Measurements from ENCODE around the gene RELL2.

Gene RELL2

DNA sequence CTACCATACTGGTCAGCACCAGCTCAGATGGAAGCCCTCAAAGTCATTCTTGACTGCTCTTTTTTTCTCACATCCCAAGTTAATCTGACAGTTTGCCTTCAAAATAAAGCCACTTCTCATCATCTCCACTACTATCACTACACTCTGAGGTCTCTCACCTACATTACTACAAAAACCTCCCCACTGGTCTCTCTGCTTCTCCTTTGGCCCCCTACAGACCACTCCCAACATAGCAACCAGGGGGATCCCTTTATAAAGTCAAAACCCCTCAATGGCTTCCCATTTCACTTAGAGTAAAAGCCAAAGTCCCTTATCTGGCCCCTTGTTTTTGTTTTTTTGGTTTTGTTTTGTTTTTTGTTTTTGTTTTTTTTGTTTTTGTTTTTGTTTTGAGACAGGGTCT lies 40.6 kb downstream of the RELL2 start:
- DNase-seq (ENCODE audit: low spot score), result no peak

DNA sequence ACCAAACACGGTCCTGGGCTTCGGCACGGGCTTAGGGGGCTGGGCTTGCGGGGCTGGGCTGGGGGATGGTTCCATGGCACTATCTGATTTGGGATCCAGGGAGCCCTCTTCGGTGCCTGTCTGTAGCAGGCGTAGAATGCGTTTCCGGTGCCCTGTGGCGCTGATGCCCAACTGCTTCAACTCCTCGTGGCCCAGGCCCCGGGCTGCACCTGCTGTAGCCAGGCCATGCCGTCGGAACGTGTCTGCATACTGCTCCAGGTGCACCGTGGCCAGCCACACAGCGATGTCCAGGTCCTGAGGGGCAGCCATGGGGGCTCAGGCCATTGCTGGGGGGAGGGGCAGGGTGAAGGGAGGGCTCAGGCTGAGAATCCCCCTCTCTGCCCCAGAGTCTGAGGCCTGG lies 43.4 kb downstream of the RELL2 start:
- no peak for DNase-seq (ENCODE audit: low spot score)

DNA sequence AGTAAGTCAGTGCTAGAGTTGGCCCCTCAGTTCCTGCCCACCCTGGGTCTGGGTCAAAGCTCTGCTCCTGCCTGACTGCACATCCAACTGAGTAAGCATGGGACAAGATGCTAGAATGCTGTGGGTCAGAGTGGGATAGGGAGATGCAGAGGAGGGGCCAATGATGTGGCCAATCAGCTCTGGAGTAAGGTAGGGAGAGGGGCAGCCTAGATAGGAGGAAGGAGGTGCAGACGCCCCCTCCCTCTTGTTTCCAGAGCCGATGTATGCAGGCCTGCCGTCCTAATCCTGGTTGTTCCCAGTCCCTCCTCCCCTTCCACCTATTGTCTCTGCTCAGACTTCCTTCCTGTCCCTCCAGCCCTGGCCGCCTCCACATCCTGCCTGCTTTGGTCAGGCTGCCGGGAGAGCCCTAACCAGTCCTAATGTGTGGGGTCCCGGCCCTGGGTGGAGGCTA lies 44.0 kb downstream of the RELL2 start:
- no peak for DNase-seq (ENCODE audit: low spot score)

DNA sequence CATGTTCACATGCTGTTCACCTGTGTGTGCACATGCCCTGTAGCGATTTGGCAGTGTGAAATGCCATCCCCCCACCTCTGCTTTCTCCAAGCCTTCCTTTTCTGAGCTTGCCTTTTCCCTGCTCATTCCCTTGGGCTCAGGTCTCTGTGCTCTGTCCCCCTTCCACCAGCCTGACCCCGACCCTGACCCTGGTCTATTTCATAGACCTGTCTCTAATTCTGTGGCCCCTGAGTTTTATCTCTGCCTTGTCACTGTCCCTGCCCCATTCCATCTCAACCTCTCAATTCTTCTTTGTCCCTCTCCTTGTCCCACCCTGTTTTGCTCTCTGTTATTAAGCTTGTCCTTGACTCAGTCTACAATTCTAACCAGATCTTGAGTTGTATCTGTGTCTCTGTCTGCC lies 44.5 kb downstream of the RELL2 start:
- DNase-seq (ENCODE audit: low spot score), result no peak

DNA sequence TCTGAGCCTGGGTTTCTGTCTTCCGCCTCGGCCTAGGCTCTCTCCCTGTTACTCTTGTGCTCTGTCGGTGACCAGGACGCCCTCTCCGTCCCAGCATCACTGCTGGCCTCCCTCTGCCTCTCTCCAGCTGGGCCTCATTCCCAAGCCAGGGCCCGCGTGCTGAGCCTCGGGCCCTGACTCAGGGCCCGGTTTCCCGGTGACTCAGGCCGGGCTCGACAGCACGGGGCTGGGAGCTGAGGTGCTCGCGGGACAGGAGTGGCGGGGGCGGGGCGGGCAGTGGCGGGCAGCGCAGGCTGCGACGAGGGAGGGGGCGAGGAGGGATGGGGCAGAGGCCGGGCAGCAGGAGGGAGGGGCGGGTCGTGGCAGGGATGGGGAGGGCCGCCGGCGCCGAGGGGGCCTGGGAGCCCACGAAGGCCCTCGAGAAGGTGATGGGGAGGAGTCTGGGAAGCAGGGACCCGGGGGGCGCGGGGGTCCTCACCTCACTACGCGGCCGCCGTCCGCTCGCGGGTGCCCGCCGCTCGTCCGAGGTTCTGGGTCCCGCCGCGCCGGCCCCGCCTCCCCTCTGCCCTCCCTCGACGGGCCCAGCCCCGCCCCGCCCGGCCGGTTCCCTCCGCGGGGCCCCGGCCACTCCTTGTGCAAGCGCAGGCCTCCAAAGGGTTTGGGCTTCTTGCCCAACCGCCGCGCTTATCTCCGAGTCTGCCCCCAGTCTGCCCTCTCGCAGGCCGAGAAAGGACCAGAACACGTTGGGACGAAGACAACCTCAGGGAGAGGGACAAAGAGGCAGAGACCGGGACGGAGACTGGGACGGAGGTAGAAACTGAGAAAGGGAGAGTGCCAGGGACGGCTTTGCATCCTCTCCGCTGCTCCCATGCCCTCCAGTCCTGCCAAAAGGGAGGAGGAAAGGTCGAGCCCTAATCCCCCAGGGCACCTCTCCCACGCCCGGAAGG lies 45.2 kb downstream of the RELL2 start, which contains the start of gene ARAP3:
ARAP3 (minus strand) TSS at position 536 of the 947 bp plus-strand sequence. CDS start 1,744 bp downstream, outside the sequence.
- peak; percentile 31 for DNase-seq (ENCODE audit: low spot score)

DNA sequence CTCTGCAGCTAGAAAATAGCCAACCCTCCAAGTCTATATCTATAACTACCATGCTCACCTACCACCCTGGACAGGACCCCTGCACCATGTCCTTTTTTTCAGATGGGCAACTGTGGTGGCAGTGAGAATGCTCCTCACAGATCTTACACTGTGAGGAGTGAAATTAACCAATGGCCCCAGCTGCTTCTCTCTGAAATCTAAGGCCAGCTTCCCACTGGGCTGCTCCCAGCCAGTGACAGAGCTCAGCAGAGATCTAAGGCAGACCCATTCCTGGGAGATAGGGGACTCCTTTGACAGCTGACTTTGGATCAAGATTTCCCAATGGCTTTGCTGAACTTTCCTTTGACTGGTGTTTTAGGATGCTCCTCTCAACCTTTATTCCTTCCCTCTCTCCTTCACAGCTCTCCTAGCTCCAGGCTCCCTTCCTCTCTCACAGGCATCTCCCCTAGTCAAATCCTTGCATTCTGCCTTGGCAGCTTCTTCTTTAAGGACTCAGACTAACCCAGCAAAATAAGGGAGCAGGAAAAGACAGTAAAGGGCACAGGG lies 46.9 kb downstream of the RELL2 start:
- no peak for DNase-seq (ENCODE audit: low spot score)

DNA sequence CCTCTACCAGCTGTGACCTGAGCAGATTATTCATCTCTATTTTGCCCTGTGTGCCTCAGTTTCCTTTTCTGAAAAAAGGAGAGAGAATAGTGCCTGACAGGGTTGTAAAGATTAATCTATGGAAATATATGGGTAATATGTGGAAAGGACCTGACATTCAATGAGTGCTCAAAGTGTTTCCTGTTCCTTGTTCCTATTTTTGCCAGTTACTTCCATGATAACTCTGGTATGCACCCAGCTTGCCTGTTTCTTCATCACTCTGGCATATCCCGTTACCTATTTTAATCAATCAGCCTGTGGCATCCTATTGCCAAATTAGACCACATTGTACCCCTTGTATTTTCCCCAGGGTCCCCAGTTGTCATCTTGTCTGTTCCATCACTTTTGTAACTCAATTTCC lies 48.8 kb downstream of the RELL2 start:
- no peak for DNase-seq (ENCODE audit: low spot score)

DNA sequence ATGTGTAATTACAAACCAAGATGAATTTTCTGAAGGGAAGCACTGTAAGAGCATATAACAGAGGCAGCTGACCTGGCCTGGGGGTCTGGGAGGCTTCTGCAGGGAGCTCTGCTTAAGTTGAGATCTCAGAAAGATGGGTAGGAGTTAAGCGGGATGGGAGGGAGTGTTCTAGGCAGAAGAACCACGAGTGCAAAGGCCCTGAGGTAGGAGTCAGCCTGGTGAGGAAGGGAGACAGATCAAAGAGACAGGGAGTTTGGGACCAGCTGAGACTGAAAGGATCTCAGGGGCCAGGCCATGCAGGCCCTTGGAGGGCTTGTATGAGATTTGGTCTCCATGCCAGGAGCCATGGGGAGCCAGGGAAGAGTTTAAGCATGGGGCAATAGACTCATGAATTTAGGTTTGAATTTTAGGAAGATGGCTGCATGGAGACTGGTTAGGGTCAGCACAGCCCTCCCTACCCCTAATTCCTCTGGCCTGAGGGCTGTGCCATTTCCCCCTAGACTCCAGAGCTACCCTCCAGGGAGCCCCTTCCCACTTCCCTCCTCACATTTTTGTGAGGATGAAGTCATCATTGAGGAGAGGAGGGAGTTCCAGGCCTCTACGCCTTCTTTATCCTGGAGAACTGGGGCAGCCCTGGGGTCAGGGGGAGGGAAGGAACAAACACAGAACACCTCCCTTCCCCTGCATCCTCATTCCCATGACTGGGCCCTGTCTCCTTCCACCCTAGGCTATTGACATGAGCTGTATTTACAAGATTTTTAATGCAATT lies 50.0 kb downstream of the RELL2 start:
- DNase-seq (ENCODE audit: low spot score), result no peak
